Inflammatory macrophage treated with lipopolysaccharide for 4 hours (primary cell): ENCODE measurements around the gene RTEL1.
"Not testable (repeated sequence)": the region's sequence is repeated elsewhere in the genome, so short reads cannot be mapped to it uniquely, and the experiment has no call there.

ENCODE experiments used
- DNase-seq: peaks from one replicate; pipeline ENCODE4 v3.0.0-alpha.2; 2020

RTEL1 gene

GRCh38 chr20:63628246-63628975 is 29.7 kb upstream of the RTEL1 start:
- DNase-seq, result peak; percentile 66

DNA sequence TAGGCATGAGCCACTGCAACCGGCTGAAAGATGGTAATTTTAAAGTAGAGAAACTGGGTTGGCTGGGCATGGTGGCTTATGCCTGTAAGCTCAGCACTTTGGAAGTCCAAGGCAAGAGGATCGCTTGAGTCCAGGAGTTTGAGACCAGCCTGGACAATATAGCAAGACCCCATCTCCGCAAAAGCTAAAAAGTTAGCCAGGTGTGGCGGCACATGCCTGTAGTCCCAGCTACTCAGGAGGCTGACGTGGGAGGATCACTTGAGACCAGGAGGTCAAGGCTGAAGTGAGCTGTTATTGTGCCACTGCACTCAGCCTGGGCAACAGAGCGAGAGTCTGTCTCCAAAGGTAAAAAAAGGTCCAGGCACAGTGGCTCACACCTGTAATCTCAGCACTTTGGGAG is 27.2 kb upstream of the RTEL1 start:
- DNase-seq, result not testable (repeated sequence)

DNA sequence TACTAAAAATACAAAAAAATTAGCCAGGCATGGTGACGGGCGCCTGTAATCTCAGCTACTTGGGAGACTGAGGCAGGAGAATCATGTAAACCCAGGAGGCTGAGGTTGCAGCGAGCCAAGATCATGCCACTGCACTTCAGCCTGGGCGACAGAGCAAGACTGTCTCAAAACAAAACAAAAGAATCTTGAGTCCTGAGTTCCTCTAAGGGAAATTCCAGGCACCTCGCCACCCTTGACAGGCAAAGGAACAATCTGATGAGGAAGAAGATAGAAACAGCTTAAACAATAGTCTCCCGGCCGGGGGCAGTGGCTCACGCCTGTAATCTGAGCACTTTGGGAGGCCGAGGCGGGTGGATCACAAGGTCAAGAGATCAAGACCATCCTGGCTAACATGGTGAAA is 26.7 kb upstream of the RTEL1 start:
- not testable (repeated sequence) for DNase-seq

DNA sequence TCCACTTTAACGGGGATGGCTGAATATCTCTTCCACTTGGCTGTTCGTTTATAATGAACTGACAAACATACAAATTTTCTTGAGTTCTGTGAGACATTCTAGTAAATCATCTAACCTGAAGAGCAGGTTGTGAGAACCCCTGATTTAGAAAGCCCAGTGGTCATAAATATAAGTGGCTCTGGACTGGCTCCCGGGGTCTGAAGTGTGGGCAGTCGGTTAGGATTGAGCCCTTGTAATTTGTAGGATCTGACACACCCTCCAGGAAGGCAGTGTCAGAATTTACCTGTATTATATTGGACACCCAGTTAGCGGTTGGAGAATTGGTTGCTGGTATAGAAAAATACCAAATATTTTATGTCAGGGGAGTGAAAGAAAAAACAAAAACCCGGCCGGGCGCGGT is 24.4 kb upstream of the RTEL1 start:
- DNase-seq, result no peak

GRCh38 chr20:63635431-63636141 is 22.5 kb upstream of the RTEL1 start:
- DNase-seq, result peak; percentile 25

- no peak for DNase-seq
These were observed 21.1 kb upstream of the RTEL1 start for GRCh38 chr20:63636752-63637628.

- peak; percentile 26 for DNase-seq
These were observed 18.8 kb upstream of the RTEL1 start for GRCh38 chr20:63639093-63639975.

DNA sequence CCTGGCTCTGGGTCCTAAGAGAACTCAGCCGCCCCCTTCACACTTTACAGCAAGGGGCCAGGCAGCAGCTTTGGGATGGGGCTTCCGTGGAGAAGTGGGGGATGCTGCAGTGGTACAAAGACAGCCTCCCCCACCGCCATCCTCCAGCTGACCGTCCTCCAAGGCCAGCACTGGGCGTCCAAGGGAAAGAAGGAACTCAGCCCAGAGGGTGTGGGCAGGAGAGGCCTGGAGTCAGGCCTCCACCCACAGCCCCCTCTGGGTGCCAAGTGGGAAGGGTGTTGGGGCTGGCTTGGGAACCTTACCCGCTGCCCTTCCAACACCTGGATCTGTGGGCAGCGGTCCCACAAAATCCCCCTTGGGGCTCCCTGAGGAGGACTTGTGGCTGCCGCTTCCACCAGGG is 18.0 kb upstream of the RTEL1 start:
- DNase-seq, result peak; percentile 44

DNA sequence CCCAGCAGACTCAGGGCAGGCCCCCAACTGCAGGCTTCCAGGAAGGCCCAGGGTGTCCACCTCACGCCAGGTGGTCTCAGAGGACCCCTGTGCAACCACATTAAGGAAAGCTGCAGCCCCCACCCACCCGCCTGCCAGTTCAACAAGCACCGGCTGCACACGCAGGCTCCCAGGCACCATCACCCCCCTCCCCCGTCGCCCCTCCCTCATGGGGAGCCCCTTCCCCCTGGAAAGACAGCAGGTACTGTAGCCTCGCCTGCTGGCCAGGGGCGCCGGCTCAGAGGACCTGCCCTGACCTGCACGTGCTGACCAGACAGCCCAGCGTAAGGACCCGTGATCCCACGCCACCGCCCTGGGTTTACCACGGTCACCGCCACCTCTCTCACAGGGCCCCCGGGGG is 17.4 kb upstream of the RTEL1 start:
- DNase-seq, result not testable (repeated sequence)

DNA sequence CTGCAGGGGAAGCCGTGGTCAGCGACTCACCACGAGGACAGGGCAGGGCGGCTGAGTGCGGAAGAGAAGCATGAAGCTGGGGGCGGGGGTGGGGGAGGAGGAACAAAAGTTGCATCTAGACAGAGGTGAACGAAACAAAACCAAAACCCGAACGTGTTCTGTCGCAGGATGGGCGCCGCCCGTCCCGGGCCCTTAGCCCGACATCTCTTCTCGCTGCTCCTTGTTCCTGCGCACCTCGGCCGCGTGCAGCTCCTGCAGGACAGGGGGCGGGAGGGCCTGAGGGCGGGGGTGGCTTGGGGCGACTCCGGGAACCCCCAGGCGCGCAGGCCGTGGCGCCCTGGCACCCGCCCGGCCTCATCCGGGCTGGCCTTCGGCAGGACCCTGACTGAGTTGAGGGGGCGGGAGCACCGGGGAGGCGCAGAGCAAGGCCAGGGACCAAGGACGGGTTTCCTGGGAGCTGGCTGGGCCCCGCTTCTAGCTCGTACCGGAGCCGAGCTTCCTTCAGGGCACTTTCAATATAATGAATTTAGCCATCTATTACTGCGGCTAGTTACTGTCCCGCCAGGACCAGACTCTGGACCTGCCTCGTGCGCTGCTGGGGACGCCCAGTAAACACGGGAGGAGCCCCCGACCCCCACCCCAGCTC is 16.8 kb upstream of the RTEL1 start:
- DNase-seq, result peak; percentile 58

DNA sequence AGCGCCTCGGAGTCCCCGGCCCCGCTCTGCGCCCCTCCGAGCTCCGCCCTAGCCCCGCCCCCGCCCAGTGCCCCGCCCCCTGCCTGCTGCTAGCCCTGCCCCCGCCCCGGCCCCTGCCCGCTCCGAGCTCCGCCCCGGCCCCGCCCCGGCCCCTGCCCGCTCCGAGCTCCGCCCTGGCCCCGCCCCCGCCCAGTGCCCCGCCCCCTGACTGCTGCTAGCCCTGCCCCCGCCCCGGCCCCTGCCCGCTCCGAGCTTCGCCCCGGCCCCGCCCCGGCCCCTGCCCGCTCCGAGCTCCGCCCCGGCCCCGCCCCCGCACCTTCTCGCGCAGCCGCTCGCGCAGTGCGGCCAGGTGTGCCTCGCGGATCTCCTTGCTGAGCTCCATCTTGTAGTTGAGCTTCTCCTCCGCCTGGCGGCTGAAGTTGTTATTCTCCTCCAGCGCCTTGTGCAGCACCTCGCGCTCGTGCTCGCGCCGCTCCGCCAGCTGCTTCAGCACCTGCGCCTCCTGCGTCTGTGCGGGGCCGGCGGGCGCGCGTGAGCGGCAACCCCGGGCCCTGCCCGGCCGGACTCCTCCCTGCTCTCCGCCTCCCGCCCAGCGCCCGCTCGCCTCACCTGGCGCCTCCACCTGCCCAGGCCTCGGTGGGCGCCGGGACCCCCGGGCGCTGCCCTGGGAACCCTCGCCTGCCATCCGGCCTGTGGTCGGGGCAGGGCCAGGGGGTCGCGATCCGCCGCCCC is 16.2 kb upstream of the RTEL1 start:
- DNase-seq, result peak; percentile 83

- no peak for DNase-seq
These were observed 15.4 kb upstream of the RTEL1 start for GRCh38 chr20:63642527-63643247.

DNA sequence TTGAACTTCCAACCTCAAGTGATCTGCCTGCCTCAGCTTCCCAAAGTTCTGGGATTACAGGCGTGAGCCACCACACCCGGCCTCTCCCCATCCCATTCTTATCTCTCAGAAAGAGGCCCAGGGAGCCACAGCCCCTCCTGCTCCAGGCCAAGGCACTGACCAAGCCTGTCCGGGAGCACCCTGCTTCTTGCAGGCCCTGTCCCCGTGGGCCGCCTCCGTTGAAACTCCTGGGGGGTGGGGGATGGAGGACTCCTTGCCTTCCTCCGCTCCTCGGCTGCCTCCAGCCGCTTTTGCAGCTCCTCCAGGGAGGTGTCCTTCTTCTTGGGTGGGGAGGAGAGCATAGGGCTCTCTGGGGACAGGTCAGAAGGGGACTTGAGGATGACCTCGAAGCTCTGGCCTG is 14.6 kb upstream of the RTEL1 start:
- DNase-seq, result no peak

- DNase-seq, result no peak
These were observed 14.2 kb upstream of the RTEL1 start for GRCh38 chr20:63643946-63644345.

- DNase-seq, result no peak
These were observed 12.9 kb upstream of the RTEL1 start for GRCh38 chr20:63645218-63645617.

DNA sequence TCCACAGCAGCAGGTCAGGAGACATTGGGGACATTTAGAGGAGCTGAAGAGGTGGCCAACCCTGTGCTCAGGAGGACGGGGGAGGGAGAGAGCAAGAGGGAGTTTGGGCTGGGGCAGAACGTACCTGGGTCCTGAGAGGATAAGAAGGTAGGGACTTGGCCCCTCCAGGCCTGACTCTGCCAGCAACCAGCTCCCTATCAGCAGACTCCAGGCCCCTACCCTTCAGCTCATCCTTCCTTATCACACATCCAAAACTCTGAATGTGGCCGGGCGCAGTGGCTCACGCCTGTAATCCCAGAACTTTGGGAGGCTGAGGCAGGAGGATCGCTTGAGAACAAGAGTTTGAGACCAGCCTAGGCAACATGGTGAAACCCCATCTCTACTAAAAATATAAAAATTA is 9.9 kb upstream of the RTEL1 start:
- DNase-seq, result no peak

GRCh38 chr20:63648895-63649589 is 9.1 kb upstream of the RTEL1 start:
- DNase-seq, result no peak

DNA sequence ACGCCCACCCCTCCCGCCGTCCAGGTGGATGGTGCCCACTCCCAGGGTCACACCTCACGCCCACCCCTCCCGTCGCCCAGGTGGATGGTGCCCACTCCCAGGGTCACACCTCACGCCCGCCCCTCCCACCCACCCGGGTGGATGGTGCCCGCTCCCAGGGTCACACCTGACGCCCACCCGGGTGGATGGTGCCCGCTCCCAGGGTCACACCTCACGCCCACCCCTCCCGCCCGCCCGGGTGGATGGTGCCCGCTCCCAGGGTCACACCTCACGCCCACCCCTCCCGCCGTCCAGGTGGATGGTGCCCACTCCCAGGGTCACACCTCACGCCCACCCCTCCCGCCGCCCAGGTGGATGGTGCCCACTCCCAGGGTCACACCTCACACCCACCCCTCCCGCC is 7.6 kb upstream of the RTEL1 start:
- not testable (repeated sequence) for DNase-seq

DNA sequence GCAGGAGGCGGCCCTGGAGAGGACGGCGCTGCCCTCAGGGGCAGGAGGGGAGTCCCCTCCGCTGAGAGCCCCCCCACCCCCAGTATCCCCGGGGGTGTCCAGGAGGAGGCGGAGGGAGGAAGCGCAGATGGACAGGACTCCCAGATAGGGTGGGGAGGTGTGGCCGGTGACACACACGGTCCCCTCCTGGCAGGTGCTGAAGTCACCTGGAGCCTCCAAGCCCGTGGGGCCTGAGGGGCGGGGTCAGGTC is 6.2 kb upstream of the RTEL1 start:
- no peak for DNase-seq
